Right renal cortex interstitium (tissue), 3 donors: ENCODE results near the gene ADAMTSL1. TPM values are rescaled to one million over a fixed set of nuclear protein-coding genes. Genes with fewer than 3 reads are reported as not detected.

ENCODE experiments used
- DNase-seq, 3 donors: peaks; one replicate each; pipeline ENCODE4 v3.0.0-alpha.2; 2013; ENCODE audit warnings: low read depth in 3 of 3, low spot score in 2 of 3
- polyA plus RNA-seq, 3 donors: library from polyadenylated mRNA; unstranded; fragments of 120-200 nt; gene quantifications; one replicate each; pipeline ENCODE4 v1.2.1, GENCODE V29; 2013; ENCODE audit not compliant: insufficient read length in 3 of 3

Gene ADAMTSL1
- polyA plus RNA-seq, 3 donors = 11.3 to 16.5 (median 16.1) TPM

DNA sequence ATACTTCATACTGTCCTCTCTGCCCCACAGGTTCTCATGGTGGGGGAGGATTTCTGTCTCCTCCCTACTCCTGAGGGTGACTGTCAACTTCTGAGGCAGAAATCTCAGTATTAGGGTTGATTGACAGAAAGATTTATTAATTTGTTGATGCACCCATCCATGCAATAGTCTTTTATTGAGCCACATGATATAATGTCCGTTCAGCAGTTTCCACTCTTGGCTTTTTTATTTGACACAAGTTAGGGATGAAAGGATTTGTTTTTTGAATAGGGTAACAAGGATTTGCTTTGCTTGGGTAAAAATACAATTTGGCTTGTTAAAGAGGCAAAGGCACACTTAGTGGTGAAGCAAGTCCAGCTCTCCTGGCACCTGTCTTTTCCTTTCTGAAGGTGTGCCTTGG, 125.0 kb downstream of the ADAMTSL1 start:
- DNase-seq = no peak

DNA sequence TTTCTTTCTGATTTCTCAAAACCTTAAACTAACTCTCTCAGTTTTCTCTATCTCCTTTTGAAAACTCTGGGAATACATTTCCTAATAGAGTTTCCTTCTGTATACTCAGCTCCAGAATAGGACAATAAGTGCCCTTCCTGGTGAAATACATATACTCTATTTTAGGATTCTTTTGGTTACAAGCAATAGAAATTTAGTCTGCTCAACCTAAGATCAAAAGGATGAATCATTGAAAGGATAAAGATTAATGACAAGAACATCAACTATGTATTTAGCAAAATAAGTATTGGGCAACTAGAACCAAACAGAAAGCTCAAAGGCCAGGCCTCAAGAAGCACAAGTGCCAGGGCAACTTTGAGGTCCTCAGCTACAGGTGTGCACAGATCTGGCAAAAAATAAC, 127.1 kb downstream of the ADAMTSL1 start:
- no peak for DNase-seq

DNA sequence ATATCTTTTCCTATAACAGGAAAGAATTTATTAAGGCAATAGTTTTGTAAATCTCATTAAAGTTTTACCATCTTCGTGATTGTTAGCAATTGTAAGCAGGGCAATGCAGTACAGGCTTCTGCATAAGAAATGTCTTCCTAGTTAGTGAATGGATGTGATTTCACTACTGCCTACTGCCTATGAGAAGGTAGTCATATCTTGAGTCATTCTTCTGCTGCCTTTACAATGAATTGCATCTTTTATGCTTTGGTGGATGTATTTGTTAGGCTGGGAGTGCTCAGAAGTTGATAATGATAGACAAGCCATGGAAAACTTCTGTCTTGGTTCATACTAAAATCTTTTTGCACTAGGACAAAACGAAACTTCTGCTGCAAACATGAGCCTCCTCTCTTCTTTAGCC, 128.0 kb downstream of the ADAMTSL1 start:
- DNase-seq = no peak

DNA sequence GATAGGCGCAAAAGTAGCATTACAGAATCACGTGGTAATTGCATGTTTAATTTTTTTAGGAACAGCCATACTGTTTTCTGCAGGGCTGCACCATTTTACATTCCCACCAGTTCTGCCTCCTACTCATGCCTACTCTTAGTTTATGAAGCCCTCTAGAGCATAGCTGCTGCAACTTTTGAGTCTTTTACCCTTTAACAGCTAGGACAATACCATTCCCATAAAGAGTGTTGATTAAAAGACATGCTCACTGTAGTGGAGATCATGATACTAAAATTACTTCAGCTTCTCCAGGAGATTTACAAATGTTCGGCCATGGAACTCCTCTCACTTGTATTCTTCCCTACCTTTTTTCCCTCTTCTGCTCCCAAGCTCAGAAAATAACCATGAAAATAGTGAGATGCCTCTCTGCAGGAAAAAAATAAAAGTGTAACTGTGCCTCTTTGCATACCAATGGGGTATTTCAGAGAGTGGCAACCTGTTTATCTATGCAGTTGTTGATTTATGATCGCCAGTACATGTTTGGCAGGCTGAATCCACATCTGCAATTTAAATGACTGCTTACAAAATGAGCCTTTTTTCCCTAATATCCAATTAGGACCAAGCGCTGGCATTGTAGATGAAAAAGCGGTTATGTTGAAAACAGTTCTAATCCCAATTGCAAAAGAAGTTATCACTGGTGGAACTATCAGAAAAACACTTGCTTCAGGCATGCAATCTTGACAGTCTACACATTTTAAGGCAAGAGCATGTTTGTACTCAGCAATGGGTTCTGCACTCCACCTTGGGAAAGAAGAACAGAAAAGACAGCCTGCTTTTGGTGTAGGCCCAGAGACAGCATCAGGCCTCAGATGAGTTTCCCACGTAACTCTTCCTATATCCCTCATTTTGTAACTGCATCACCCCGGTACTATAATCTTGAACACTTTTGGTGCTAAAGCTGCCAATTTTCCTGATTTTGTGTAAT, 131.1 kb downstream of the ADAMTSL1 start:
- no peak for DNase-seq

DNA sequence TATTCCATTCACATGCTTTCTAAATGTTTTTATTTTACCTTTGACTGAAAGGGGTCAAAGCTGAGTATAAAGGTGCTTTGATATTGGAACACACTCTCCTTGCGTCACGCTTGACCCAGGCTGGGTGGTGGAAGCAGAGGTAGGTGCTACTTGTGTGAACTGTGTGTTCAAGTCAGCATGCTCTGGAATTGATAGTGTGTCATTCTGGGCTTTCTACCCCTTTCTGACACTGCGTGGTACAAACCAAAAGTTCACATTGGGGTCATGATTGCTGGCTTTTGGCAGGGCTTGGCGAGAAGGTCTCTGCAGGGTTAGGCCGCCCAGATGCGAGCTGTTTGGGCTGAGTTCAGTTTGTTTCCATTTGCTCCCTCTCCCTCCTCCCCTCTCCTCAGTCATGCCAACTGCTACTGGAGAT, 131.8 kb downstream of the ADAMTSL1 start:
- DNase-seq = no peak

DNA sequence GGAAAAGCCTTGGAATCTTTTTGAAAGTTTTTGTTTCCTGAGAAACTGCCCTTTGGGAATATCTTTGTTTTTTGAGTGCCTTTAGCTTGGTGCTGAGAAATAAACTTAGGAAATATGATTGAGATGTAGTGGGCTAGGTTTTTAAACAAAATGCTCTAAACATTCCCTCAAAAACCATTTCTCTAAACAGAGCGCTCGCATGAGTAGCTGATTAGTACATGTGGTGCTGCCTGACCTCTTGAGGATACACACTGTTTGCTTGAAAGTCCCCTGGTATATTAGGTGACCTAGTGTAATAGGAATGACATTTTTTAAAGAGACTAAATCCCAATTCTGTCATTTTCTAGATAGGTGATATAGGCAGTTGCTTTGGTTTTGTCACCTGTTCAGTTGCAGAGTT, 132.3 kb downstream of the ADAMTSL1 start:
- no peak for DNase-seq

DNA sequence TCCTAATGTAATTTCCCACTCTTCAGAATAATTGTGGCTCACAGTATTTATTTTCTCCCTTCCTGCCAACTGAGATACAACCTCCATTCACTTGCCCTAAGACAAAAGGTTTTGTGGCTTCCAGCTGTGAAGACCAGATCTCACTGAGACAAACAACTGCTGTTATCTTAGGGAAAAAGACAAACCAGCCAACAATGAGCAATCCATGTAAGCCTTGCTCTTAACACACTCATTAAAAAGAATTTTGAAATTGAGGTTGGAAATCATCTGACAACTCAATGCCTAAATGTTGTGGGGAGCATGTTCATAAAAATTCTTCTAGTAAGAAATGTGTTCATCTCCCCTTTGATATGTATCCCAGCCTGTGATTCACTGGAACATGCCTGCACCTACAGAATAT, 132.9 kb downstream of the ADAMTSL1 start:
- no peak for DNase-seq

DNA sequence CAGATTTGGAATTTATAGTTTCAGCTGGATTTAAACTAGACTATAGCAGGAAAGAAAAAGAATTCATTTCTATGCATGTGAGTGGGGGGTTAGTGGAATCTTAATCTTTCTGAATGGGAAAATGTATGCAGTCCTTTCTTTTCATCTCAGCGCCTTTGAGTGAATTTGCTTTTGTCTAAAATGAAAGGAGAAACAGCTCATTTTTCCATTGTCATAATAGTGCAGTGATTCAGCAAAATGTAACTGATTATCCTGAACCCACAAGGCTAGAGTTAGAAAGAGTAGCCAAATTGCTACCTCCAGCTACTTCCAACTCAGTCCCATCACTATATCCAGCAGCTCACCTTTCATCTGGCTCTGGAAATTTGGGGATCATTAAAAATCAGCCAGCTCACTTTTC, 134.4 kb downstream of the ADAMTSL1 start:
- DNase-seq = no peak

DNA sequence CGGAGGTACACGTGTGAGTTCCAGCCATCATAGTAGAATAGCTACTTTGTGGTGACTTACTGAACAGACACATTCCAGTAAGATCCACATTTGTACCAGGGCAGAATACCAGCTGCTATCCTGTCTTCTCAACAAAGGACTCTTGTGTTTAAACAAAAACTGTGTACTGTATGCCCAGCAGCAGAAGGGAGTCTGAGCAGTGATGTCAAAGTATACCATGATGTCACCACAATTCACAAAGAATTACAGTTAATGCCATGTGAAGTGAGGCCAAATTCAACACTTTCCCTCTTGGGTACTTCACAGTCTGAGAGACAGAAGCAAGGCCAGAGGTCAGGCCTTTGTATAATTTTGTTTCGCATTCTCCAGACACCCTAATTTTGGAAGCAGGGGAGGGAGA, 137.0 kb downstream of the ADAMTSL1 start:
- no peak for DNase-seq

DNA sequence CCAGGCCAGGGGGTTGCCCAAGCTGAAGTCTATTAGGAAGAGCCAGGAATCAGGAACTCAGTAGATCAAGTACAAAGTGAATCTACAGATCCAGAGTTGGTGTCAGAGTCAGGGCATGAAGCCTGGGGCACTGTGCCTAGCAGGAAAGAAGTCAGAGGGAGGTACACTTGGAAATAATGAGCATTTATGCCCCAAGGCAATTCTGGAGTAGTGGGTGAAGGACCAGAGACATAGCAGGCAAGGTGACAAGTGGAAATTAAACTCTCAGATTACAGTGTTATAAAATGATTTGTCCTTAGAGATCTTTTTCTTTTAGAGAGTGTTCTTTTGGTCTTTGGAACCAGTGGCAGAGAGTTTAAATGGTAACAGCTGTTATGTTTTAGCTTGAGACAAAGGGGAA, 138.0 kb downstream of the ADAMTSL1 start:
- DNase-seq = no peak

DNA sequence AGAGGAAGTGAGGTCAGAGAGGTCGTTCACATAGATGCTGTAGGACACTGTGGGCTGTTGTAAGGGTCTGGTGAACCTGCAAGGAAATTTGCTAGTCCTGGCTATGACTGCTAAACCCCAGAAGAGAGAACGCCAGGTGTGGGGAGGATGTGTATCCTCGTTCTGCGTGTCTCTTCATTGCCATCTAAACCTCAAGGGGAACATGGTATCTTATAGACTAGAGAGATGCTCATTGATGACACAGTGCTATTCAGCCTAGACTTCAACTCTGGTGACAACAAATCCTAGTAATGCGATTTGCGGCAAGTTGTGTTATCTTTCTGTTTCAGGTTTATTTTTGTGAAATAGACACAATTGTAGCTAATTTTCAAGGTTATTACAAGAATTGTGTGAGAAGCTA, 140.2 kb downstream of the ADAMTSL1 start:
- DNase-seq = no peak

DNA sequence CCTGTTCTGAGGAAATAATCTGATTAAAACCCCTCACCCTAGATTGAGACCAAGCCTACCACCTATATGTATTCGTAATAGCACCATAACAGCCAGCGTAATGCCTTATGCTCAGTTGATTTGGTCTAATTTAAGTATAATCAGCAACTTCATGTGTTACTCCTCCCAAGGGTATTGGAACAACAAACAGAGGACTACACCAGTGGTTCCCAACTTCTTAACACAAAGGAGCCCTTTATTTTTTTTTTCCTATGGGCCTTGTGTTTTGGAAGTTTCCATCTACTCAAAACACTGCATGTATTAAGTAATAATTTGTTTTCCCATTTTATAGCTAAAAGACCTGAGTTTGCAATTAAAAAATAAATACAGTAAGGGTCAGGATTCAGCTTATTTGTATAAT, 140.7 kb downstream of the ADAMTSL1 start:
- no peak for DNase-seq

DNA sequence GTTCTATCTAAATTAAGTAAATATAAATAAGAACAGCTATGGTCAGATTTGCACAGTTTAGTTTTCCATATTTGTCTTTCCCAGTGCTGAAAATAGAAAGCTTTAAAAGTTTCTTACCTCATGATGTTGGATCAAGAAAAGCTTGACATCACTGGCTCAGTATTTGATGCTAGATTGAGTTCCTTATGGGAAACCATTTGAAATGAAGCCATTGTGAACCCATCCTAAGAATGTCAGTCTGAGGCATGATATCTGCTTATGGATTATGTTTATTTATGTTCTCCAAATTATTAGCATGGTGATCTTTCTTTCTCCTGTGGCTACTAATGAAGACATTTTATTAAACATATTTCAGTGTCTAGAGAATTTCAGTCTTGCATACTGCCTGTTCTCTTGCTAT, 143.0 kb downstream of the ADAMTSL1 start:
- no peak for DNase-seq

DNA sequence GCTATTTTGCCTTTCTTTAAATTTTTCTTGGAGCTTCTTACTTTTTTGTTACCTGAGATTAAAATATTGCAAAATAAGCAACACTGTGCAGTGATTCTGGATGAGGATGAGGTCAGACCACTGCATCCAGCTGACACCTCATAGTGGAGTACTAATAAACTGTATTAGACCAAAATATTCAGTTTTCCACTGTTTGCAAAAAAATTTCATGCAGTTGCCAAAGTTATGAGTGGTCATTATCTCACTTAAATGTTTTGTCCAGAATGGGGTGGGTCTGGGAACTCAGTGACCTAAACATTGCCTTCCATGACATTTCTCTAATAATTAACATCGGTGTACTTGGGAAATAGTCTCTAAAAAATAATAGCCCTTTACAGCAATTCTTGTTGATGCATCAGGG, 143.8 kb downstream of the ADAMTSL1 start:
- DNase-seq = no peak

DNA sequence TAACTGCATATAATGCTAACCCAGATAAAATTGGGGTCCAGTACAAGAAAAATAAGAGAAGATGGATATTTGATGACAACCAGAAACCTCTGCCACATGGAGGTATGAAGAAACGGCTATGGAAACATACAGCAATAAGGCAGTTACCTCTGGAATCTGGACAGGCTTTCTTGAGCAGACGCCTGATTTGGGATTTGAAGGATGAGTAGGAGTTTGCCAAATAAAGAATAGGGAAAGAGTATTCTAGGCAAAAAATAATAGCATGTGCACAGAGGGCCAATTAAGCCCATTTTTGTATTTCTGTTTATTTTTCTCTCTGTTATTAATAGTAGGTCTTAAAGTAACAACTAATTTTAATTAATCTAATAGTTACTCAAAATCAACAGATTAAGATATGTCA, 144.9 kb downstream of the ADAMTSL1 start:
- no peak for DNase-seq

DNA sequence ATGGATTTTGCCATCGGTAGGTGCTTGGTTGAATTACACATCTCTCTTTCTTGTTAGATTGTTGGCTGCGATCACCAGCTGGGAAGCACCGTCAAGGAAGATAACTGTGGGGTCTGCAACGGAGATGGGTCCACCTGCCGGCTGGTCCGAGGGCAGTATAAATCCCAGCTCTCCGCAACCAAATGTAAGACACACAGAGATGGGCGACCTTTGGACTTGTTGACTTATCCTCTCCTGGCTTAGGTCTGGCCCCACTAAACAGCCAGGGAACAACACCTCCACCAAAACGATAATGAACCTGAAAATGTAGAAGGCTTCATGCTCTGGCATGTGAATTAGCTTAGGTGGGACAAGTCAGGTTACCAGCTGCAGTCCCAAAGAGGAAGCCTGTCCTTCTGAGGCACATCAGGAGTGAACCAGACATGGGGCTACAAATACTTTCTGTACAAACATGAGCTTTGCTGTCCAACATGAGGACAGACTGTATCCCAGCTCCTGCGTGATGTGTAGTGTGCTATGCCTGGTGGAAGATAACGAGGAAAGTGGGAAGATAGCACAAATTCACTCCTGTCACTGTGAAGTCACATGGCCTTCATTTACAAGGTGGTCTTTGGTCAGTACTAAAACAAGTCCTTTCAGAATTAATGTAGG, 148.4 kb downstream of the ADAMTSL1 start:
- DNase-seq = no peak

DNA sequence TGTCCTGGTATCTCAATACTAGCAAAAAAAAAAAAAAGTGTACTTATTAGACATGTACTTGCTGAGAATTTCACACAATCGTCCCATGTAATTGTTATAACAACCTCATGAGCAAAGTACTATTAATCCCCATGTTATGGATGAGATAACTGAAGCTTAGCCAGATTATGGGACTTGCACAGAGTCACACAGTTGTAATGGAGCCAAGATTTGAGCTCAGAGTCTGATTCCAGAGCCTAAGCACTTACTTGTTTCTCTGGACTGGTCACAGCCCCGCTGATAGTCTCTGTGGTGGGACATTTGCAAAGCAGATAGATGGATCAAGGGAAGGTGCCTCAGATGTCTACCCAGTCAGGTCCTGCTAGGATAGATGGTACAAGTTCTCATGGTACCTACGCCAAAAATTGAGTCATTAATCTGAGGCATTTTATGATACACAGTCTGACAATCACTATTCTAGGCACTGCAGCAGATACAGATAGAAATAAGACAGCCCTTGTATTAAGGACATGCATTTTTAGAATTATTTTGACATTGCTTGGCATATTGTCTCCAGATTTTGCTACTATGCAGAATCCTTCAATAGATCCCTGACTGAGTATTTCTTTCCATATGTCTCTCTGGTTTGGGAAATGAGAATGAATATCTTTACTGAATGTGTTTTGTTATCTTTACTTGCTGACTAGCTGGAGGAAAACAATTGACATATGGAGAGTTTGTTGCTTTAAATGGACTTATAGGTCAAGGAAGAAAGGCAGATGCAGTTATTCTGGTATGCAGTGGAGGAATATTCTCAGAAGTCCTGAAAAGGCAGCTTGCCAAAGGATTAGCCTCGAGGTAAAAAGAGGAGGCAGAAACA, 149.5 kb downstream of the ADAMTSL1 start:
- no peak for DNase-seq

DNA sequence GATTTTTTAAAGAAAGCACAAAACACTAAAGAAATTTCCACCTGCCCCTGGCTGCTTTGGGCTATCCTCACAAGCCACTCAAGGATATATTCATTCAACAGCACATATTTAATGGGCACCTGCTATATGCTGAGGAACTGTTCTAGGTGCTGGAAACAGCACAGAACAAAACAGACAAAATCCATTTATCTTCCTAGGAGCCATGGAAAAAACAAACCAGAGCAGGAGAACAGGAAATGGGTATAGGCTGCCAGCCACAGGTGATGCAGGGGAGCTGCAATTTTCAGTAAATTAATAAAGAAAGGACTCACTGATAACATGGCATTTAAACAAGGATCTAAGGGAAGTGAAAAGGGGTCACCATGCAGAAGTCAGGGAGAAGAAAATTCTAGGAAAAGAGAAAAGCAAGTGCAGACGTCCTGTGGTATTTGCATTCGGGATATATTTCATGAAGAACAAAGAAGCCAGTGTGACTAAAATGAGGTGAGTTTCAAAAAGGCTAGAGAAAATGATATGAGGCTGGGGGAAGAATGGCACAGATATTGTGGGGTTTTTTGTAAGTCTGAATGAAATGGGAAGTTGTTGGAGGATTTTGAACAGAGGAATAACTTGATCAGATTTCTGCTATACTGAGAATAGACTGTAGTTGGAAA, 152.2 kb downstream of the ADAMTSL1 start:
- DNase-seq = no peak

DNA sequence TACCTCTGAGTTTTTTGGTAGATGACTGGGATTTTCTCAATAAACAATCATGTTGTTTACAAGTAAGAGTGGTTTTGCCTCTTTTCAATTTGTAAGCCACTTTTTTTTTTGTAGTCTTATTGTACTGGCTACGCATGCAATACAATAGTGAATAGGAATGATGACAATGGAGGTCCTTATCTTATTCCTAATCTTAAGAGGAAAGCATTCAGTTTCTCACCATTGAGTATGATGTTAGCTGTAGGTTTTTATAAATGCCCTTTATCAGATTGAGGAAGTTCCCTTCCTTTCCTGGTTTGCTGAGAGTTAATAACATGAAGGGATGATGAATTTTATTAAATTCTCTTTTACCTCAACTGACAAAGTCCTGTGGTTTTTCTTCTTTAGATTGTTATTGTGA, 155.2 kb downstream of the ADAMTSL1 start:
- DNase-seq = no peak

DNA sequence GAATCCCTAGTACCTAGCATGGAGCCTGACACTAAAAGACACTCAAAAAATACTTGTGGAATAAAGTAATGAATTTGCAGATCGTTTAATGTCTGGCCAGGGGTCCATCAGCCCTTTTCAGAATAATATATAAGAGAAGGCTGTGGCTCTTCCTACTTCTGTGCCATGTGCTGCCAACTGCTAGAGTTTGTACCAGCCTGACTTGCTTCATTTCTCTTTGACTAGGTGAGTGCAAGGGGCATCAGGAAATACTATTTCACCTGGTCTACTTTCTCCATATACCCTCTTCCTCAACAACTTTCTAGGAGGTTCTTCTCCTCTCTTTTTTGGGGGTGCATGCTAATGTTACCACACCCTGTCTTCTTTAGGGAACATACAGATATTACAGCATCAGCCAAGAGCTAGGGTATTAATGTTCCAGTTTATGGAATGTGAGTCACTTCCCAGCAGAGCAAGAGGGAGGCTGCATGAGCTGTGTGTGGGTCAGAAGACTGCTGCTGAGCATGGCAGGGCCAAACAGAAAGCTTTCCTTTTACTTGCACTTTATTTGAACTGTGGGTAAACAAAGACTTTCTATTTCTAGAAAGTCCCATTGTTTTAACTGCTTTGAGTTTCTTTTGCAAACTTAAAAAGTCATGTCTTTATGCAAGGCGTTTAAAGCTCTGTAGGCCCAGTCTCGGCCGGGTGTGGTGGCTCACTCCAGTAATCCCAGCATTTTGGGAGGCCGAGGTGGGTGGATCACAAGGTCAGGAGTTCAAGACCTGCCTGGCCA, 158.9 kb downstream of the ADAMTSL1 start:
- DNase-seq = no peak
